ENCODE measurements around the gene MESD. TPM values are rescaled to one million over a fixed set of nuclear protein-coding genes. Genes with fewer than 3 reads are reported as not detected.

Gene MESD
- total RNA-seq, 5 donors from 2014 or later (not counting 1 experiment from before 2014, with no cell fraction given), result 17.7 to 32.8 (median 30.7) TPM

DNA sequence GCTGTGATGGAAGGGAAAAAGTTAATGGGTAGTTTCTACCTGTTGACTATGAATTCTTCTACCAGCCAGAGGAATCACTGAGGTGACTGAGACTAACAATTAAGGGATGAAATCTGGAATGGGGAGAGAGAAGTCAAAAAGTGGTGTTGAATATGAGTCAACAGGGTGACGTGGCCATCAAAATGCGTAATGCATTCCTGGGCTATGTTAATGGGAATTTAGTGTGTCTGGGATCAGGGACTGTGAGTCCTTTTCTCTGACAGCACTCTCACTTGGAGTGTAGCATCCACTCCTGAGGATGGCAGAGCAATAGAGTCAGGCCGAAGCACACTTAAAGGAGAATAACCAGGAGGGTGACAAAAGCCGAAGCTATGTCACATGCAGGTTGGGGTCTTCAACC, 60.4 kb downstream of the MESD start:
- CTCF ChIA-PET, result no interaction called here
- Mint-ChIP-seq H3K4me1 (peaks cover 0 to 6% (median 0%) of the 10 kb centered on the region in 3 donors), H3K9me3 (no peaks in the 10 kb centered on the region), H3K27me3 (no peaks in the 10 kb centered on the region), H3K27ac (no peak overlapping the region), H3K4me3 (no peak overlapping the region), H3K36me3 (peaks cover 14% of the 10 kb centered on the region)
- H3K9me3 ChIP-seq, result no peaks in the 10 kb centered on the region
- no peaks in the 10 kb centered on the region for H3K27me3 ChIP-seq (replicated peaks in 1 of 2; ENCODE audit: control insufficient read depth in 2 of 2, extremely low read depth in 1 of 2, insufficient read depth in 2 of 2, low read length in 1 of 2)
- no peaks in the 10 kb centered on the region for H3K4me1 ChIP-seq (ENCODE audit: control insufficient read depth in 1 of 2, extremely low read depth in 1 of 2, insufficient read depth in 2 of 2, low read length in 2 of 2)
- POLR2A ChIA-PET, result no interaction called here
- no peak overlapping the region for H3K4me3 ChIP-seq (ENCODE audit: control insufficient read depth in 1 of 2, extremely low read depth in 1 of 2, low read length in 1 of 2)
- H3K27ac ChIP-seq (ENCODE audit: low read length), result no peak overlapping the region
- ATAC-seq (replicated peaks in 1 of 4) (no peak), DNase-seq (no peak)
- no peaks in the 10 kb centered on the region for H3K36me3 ChIP-seq (ENCODE audit: control insufficient read depth in 2 of 2, extremely low read depth in 1 of 2, insufficient read depth in 1 of 2, low read length in 1 of 2)
- 88% methylated on average over 4 of the region's 4 CpGs for WGBS (ENCODE audit: insufficient coverage)

DNA sequence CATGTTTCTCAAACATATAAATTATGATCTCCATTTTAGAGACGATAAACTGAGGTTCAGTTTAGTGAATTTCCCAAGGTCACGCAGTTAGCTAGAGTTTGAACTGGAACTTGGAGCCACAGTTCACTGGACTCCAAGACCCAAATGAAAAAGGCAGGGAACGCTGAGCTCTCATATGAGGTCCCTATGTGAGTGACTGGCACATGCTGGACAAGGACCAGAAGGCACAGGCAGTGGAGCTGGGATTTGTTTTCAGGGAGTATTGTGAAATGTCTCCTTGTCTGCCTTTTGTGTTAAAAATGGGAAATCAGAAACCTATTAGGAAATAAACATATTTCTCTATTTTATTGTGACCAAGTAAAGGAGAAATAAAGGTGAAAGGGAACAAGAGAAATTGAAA, 63.5 kb downstream of the MESD start:
- DNase-seq (no peak), ATAC-seq (replicated peaks in 1 of 4) (no peak)
- Mint-ChIP-seq H3K4me3 (no peak overlapping the region), H3K27ac (no peak overlapping the region), H3K4me1 (peaks cover 10% of the 10 kb centered on the region in 3 donors), H3K27me3 (no peaks in the 10 kb centered on the region), H3K9me3 (no peaks in the 10 kb centered on the region), H3K36me3 (peaks cover 23% of the 10 kb centered on the region)
- CTCF ChIA-PET, result no interaction called here
- Histone ChIP-seq H3K36me3 (ENCODE audit: control insufficient read depth in 2 of 2, extremely low read depth in 1 of 2, insufficient read depth in 1 of 2, low read length in 1 of 2) (no peaks in the 10 kb centered on the region), H3K9me3 (no peaks in the 10 kb centered on the region), H3K4me3 (ENCODE audit: control insufficient read depth in 1 of 2, extremely low read depth in 1 of 2, low read length in 1 of 2) (no peak overlapping the region), H3K4me1 (ENCODE audit: control insufficient read depth in 1 of 2, extremely low read depth in 1 of 2, insufficient read depth in 2 of 2, low read length in 2 of 2) (peaks cover 0 to 6% of the 10 kb centered on the region in 2 experiments), H3K27ac (ENCODE audit: low read length) (no peak overlapping the region), H3K27me3 (replicated peaks in 1 of 2; ENCODE audit: control insufficient read depth in 2 of 2, extremely low read depth in 1 of 2, insufficient read depth in 2 of 2, low read length in 1 of 2) (no peaks in the 10 kb centered on the region)
- POLR2A ChIA-PET, result no interaction called here
- WGBS (ENCODE audit: insufficient coverage), result 95% methylated on average over 3 of the region's 3 CpGs

DNA sequence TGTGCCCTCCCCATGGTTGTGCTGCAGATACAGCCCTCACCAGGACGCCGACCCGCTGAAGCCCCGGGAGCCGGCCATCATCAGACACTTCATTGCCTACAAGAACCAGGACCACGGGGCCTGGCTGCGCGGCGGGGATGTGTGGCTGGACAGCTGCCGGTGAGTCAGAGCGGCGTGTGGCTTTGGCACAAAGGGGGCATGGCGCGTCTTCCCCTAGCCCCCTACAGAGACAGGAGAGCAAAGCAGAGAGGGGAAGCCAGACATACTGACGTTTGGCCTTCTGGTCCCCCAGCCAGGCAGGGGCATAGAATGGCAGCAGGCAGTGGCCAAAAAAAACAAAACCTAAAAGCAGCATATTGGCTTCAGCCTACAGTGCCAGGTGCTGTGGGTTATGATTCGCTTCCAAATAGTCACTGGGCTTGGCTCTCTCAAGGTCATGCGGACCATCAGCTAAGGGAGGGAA, 64.0 kb downstream of the MESD start:
- CTCF ChIA-PET, result no interaction called here
- Histone ChIP-seq H3K4me1 (ENCODE audit: control insufficient read depth in 1 of 2, extremely low read depth in 1 of 2, insufficient read depth in 2 of 2, low read length in 2 of 2) (peaks cover 2 to 11% of the 10 kb centered on the region in 2 experiments), H3K4me3 (ENCODE audit: control insufficient read depth in 1 of 2, extremely low read depth in 1 of 2, low read length in 1 of 2) (no peak overlapping the region), H3K9me3 (no peaks in the 10 kb centered on the region), H3K36me3 (ENCODE audit: control insufficient read depth in 2 of 2, extremely low read depth in 1 of 2, insufficient read depth in 1 of 2, low read length in 1 of 2) (no peaks in the 10 kb centered on the region), H3K27ac (ENCODE audit: low read length) (no peak overlapping the region), H3K27me3 (replicated peaks in 1 of 2; ENCODE audit: control insufficient read depth in 2 of 2, extremely low read depth in 1 of 2, insufficient read depth in 2 of 2, low read length in 1 of 2) (no peaks in the 10 kb centered on the region)
- POLR2A ChIA-PET, result no interaction called here
- Mint-ChIP-seq H3K4me3 (no peak overlapping the region), H3K36me3 (peaks cover 23% of the 10 kb centered on the region), H3K27ac (no peak overlapping the region), H3K27me3 (no peaks in the 10 kb centered on the region), H3K9me3 (no peaks in the 10 kb centered on the region), H3K4me1 (peaks cover 15% of the 10 kb centered on the region in 3 donors)
- 95% methylated on average over 13 of the region's 17 CpGs for WGBS (ENCODE audit: insufficient coverage)
- ATAC-seq (replicated peaks in 1 of 4), result no peak
- DNase-seq, result no peak

DNA sequence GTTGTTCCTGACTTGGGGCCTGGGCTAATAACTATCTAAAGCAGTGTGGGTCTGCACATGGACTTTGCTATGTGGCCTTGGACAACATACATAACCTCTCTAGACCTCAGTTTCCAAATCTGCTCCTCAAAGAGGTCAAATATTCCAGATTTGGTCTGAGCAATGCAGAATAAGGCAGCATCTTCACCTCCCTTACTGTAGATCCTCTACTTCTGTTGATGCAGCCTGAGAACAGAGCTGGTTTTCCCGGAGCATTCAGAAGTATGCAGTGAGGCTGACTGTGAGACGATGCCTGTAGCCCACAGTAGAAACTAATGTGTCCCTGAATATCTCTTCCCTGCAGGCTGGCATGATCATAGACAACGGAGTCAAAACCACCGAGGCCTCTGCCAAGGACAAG, 65.3 kb downstream of the MESD start:
- H3K36me3 ChIP-seq (ENCODE audit: control insufficient read depth in 2 of 2, extremely low read depth in 1 of 2, insufficient read depth in 1 of 2, low read length in 1 of 2), result no peaks in the 10 kb centered on the region
- 94% methylated on average over 3 of the region's 4 CpGs for WGBS (ENCODE audit: insufficient coverage)
- no peak overlapping the region for H3K4me3 ChIP-seq (ENCODE audit: control insufficient read depth in 1 of 2, extremely low read depth in 1 of 2, low read length in 1 of 2)
- H3K4me1 ChIP-seq (ENCODE audit: control insufficient read depth in 1 of 2, extremely low read depth in 1 of 2, insufficient read depth in 2 of 2, low read length in 2 of 2), result peaks cover 2 to 18% of the 10 kb centered on the region in 2 experiments
- no peaks in the 10 kb centered on the region for H3K9me3 ChIP-seq
- POLR2A ChIA-PET, result no interaction called here
- peaks cover 19% of the 10 kb centered on the region for H3K36me3 Mint-ChIP-seq
- no peak overlapping the region for H3K4me3 Mint-ChIP-seq
- no peak overlapping the region for H3K27ac ChIP-seq (ENCODE audit: low read length)
- DNase-seq (no peak), ATAC-seq (replicated peaks in 1 of 4) (no peak)
- peaks cover 18 to 23% (median 19%) of the 10 kb centered on the region in 3 donors for H3K4me1 Mint-ChIP-seq
- no peaks in the 10 kb centered on the region for H3K9me3 Mint-ChIP-seq
- CTCF ChIA-PET, result no interaction called here
- H3K27me3 Mint-ChIP-seq, result no peaks in the 10 kb centered on the region
- no peaks in the 10 kb centered on the region for H3K27me3 ChIP-seq (replicated peaks in 1 of 2; ENCODE audit: control insufficient read depth in 2 of 2, extremely low read depth in 1 of 2, insufficient read depth in 2 of 2, low read length in 1 of 2)
- no peak overlapping the region for H3K27ac Mint-ChIP-seq

DNA sequence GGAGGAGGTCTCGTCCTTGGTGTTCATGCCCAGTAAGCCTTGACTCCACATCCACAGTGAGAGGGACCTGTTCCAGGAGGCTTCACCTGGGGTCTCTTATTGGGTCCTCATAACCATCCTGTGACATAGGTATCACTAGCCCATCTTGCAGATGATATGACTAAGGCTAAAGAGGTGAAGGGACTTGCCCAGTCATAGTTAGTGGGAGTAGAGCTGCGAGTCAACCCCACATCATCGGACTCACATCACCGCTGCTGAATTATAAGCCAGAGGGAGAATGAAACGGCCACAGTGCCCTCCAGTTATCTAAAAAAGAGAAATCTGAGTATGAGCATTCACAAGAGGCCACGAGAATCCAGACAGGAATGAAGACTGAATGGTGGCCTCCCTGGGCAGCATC, 66.0 kb downstream of the MESD start:
- ATAC-seq (replicated peaks in 1 of 4) (no peak), DNase-seq (no peak)
- Mint-ChIP-seq H3K9me3 (no peaks in the 10 kb centered on the region), H3K27me3 (no peaks in the 10 kb centered on the region), H3K27ac (no peak overlapping the region), H3K4me3 (no peak overlapping the region), H3K36me3 (peaks cover 14% of the 10 kb centered on the region), H3K4me1 (peaks cover 18 to 23% (median 19%) of the 10 kb centered on the region in 3 donors)
- no peaks in the 10 kb centered on the region for H3K36me3 ChIP-seq (ENCODE audit: control insufficient read depth in 2 of 2, extremely low read depth in 1 of 2, insufficient read depth in 1 of 2, low read length in 1 of 2)
- no peaks in the 10 kb centered on the region for H3K9me3 ChIP-seq
- H3K27me3 ChIP-seq (replicated peaks in 1 of 2; ENCODE audit: control insufficient read depth in 2 of 2, extremely low read depth in 1 of 2, insufficient read depth in 2 of 2, low read length in 1 of 2), result no peaks in the 10 kb centered on the region
- WGBS (ENCODE audit: insufficient coverage), result 90% methylated on average over 5 of the region's 6 CpGs
- peaks cover 2 to 18% of the 10 kb centered on the region in 2 experiments for H3K4me1 ChIP-seq (ENCODE audit: control insufficient read depth in 1 of 2, extremely low read depth in 1 of 2, insufficient read depth in 2 of 2, low read length in 2 of 2)
- ChIA-PET CTCF (no interaction called here), POLR2A (no interaction called here)
- H3K27ac ChIP-seq (ENCODE audit: low read length), result no peak overlapping the region
- H3K4me3 ChIP-seq (ENCODE audit: control insufficient read depth in 1 of 2, extremely low read depth in 1 of 2, low read length in 1 of 2), result no peak overlapping the region

DNA sequence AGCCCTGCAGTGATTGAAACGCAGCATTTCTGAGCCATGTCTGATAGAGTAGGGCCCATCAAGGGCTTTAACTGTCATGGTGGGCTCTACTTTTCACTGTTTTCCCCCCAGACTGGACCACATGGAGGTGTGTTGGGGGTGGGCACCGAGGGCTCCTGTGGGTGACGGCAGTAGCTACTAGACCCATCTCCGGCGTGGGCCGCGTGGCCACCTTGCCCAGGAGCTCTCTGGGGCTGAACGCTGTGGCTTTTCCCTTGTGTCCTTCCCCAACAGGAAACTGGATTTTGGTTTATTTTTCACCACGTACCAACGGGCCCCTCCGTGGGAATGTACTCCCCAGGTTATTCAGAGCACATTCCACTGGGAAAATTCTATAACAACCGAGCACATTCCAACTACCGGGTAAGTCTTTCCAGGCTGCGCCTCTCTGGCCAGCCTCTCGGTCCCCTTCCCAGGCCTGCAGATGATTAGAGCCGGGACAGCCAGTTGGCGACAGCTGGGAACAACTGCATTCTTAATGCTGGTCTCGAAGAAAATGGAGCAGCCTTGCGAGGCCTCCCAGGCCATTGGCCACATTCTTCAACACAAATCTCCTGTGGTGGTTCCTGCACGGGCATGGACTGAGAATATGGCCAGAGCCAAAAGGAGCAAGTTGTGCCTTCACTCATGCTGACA, 67.7 kb downstream of the MESD start:
- Mint-ChIP-seq H3K36me3 (peaks cover 14% of the 10 kb centered on the region), H3K4me1 (peaks cover 13 to 23% (median 18%) of the 10 kb centered on the region in 3 donors), H3K27ac (no peak overlapping the region), H3K9me3 (no peaks in the 10 kb centered on the region), H3K27me3 (no peaks in the 10 kb centered on the region), H3K4me3 (no peak overlapping the region)
- H3K27ac ChIP-seq (ENCODE audit: low read length), result no peak overlapping the region
- no peak overlapping the region for H3K4me3 ChIP-seq (ENCODE audit: control insufficient read depth in 1 of 2, extremely low read depth in 1 of 2, low read length in 1 of 2)
- CTCF ChIA-PET, result no interaction called here
- peaks cover 2 to 18% of the 10 kb centered on the region in 2 experiments for H3K4me1 ChIP-seq (ENCODE audit: control insufficient read depth in 1 of 2, extremely low read depth in 1 of 2, insufficient read depth in 2 of 2, low read length in 2 of 2)
- 94% methylated on average over 20 of the region's 20 CpGs for WGBS (ENCODE audit: insufficient coverage)
- POLR2A ChIA-PET, result no interaction called here
- no peaks in the 10 kb centered on the region for H3K9me3 ChIP-seq
- no peaks in the 10 kb centered on the region for H3K27me3 ChIP-seq (replicated peaks in 1 of 2; ENCODE audit: control insufficient read depth in 2 of 2, extremely low read depth in 1 of 2, insufficient read depth in 2 of 2, low read length in 1 of 2)
- DNase-seq (no peak), ATAC-seq (replicated peaks in 1 of 4) (no peak)
- no peaks in the 10 kb centered on the region for H3K36me3 ChIP-seq (ENCODE audit: control insufficient read depth in 2 of 2, extremely low read depth in 1 of 2, insufficient read depth in 1 of 2, low read length in 1 of 2)
